Activated CD8-positive, alpha-beta memory T cell treated with anti-CD3 and anti-CD28 coated beads for 48 hours (primary cell): ENCODE data around the gene DZIP1.

ENCODE experiments used
- DNase-seq, 3 experiments: peaks; one replicate each; pipeline ENCODE4 v3.0.0-alpha.2; 2020; ENCODE audit warnings: low read depth in 2 of 3, low spot score in 2 of 3

DZIP1 gene

GRCh38 chr13:95552208-95552538 lies 92.3 kb downstream of the DZIP1 start:
- no peak for DNase-seq

GRCh38 chr13:95547531-95548167 lies 96.9 kb downstream of the DZIP1 start:
- no peak for DNase-seq

DNA sequence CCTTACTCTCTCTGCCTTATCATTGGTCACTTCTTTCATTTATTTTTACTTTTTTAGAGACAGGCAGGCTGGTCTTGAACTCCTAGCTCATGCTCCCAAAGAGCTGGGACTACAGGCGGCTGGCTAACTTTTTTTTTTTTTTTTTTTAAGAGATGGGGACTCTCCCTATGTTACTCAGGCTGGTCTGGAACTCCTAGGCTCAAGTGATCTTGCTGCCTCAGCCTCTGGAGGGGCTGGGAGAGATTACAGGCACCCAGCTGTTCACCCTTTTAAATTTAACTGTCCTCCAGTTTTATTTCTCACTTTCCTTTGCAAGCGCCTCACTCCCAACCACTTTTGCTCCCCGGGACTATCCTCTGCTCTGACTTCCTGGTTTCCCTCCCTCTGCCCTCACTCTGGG lies 97.6 kb downstream of the DZIP1 start:
- DNase-seq, result no peak

DNA sequence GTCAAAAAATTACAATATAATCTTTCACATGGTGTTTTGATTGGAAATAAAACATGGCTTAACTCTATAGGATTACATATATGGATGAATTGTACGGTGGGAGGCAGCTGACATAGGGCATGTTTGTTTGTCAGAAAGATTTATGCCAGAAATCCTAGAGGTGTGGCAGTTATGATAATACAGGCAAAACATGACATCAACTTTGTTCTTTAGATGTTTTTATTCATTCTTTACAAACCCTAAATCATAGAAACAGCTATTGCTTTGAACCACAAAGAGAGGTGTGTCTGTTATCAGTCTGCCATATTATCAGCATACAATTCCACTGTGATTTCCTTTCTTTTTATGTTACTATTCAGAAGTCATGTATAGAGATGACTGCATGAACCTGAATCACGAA lies 100.2 kb downstream of the DZIP1 start:
- DNase-seq, result no peak

DNA sequence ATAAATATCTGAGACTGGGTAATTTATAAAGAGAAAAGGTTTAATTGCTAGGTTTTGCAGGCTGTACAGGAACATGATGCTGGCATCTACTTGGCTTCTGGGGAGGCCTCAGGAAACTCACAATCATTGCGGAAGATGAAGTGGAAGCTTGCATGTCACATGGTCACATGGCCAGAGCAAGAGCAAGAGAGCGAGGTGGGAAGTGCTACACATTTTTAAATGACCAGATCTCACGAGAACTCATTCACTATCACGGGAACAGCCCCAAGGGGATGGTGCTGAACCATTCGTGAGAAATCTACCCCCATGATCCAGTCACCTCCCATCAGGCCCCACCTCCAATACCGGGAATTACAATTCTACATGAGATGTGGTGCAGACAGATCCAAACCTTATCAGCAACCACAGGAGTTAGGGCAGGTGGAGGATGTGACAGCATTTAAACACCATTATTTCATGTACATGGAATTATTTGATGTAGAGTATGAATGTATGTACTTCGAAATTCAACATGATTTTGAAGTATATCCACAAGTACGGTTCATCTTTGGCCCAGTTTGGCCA lies 102.5 kb downstream of the DZIP1 start:
- no peak for DNase-seq

- no peak for DNase-seq
Measured at GRCh38 chr13:95541308-95541707, 103.2 kb downstream of the DZIP1 start.

DNA sequence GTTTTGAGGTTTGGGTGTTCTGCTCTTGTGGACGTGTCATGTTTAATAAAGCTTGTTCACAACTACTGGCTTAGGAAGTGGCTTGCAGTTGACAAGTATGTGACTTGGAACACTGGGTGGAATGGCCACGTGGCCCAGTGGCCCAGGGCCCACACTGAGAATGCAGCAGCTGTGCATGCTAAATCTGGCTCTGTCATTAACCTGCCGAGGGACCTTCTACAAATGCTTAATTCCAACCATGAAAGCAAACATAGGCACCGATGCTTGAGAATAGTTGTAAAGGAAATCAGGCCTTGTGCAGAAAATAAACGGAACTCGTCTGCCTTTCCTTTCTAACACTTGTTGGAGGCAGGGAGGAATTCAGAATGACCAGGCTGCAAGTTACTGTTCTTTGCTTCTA lies 103.6 kb downstream of the DZIP1 start:
- DNase-seq, result no peak

- DNase-seq, result no peak
Measured at GRCh38 chr13:95536632-95537241, 107.8 kb downstream of the DZIP1 start.

DNA sequence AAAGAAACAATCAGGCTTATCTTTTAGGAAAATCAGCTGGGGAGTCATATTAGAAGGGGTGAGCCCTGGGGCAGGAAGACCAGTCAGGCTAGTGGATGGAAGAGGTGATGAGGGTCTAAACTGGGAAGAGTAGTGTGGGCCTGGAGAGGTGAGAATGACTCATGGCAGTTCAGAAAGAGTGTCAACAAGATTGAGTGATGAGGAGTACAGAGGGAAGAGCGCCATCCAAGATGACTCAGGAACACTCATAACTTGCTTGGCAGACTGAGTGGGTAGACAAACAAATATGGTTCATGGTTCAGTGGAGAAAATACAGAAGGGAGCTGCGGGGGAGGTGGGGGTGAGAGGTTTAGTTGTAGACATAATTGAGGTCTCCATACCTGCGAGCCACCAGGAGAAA lies 109.3 kb downstream of the DZIP1 start:
- DNase-seq, result no peak

- no peak for DNase-seq
Measured at GRCh38 chr13:95533545-95534160, 110.9 kb downstream of the DZIP1 start.

DNA sequence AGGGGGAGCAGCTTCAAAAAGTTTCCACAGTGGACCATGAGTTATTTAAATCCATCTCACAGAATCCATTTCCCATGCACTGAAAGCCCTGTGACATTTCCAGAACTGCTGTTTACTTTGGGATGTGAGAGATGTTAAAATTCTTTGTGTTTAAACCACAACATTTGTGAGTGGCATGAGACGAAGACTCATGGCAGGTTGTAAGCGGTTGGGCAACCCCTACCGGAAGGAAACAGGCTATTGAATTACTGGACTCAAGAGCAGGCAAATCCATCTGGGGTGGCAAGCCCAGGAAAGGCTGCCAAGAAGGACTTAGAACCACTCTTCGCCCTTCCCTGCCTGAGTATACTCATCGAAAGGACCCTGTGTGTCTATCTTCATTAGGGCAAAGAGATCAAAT lies 114.3 kb downstream of the DZIP1 start:
- no peak for DNase-seq
